Spleen (tissue), 11 donors: ENCODE results near the gene ARPC4. TPM values are rescaled to one million over a fixed set of nuclear protein-coding genes. Genes with fewer than 3 reads are reported as not detected.

Experiments
- DNase-seq: peaks from one replicate; pipeline ENCODE4 v3.0.0-alpha.2; 2020
- H3K27ac ChIP-seq, 8 donors: fragments of 200-600 bp; sonication (generic) in 7 of 8; 1 replicate in 4 of 8; 2 replicates in 4 of 8; pipeline versions ENCODE4 v1.5.0 to v1.8.0; 2016 to 2021; ENCODE audit warnings: inconsistent platforms in 4 of 8, mild to moderate bottlenecking in 4 of 8, moderate library complexity in 1 of 8
- H3K27me3 ChIP-seq, 7 donors: fragments of 200-600 bp; sonication (generic) in 6 of 7; replicated peaks in 1 of 7; 1 replicate in 4 of 7; 2 replicates in 3 of 7; pipeline versions ENCODE4 v1.5.0 to v1.8.0; 2016 to 2021; ENCODE audit warnings: inconsistent platforms in 3 of 7, mild to moderate bottlenecking in 1 of 7
- H3K36me3 ChIP-seq, 6 donors: fragments of 200-600 bp; sonication (generic) in 5 of 6; 1 replicate in 4 of 6; 2 replicates in 2 of 6; pipeline versions ENCODE4 v1.5.0 to v1.8.0; 2016 to 2021; ENCODE audit warnings: inconsistent platforms in 2 of 6
- H3K4me1 ChIP-seq, 6 donors: fragments of 200-600 bp; sonication (generic) in 5 of 6; 1 replicate in 3 of 6; 2 replicates in 3 of 6; pipeline versions ENCODE4 v1.5.0 to v1.8.0; 2016 to 2021; ENCODE audit warnings: inconsistent platforms in 3 of 6
- H3K4me3 ChIP-seq, 8 donors: fragments of 200-600 bp; sonication (generic) in 7 of 8; 1 replicate in 4 of 8; 2 replicates in 4 of 8; pipeline versions ENCODE4 v1.5.0 to v1.8.0; 2016 to 2021; ENCODE audit warnings: inconsistent platforms in 4 of 8, mild to moderate bottlenecking in 4 of 8, moderate library complexity in 2 of 8
- H3K9me3 ChIP-seq, 8 donors: fragments of 200-600 bp; sonication (generic) in 7 of 8; 1 replicate in 4 of 8; 2 replicates in 4 of 8; pipeline versions ENCODE4 v1.5.0 to v1.8.0; 2016 to 2021; ENCODE audit warnings: inconsistent platforms in 4 of 8
- POLR2A ChIP-seq, 3 donors: fragments of 450-650 bp; IDR thresholded peaks; one replicate each; pipeline ENCODE4 v1.5.1; 2017; ENCODE audit warnings: antibody characterized with exemption in 3 of 3, mild to moderate bottlenecking in 1 of 3
- POLR2AphosphoS5 ChIP-seq, 3 donors: sonication (generic); formaldehyde crosslinking; IDR thresholded peaks; one replicate each; pipeline ENCODE4 v1.5.1; 2017; ENCODE audit warnings: antibody characterized with exemption in 3 of 3
- WGBS, 5 donors: extraction: QIAGEN DNeasy Blood & Tissue Kit in 3 of 5; methylation state at CpG; one replicate each; pipeline versions ENCODE4 v1.1.5 to v1.1.7; 2013 to 2018; 5-methylcytosine and 5-hydroxymethylcytosine counted together
- intact Hi-C: fragments of 100-400 bp; cut with DNase I; formaldehyde crosslinking; loops from one replicate; pipeline ENCODE4 v1.15.0; 2023; ENCODE audit warnings: low total_unique reads
- polyA plus RNA-seq, 3 donors: library from polyadenylated mRNA; stranded (reverse); fragments of 200-250 nt; gene quantifications; one replicate each; pipeline ENCODE4 v1.2.1, GENCODE V29; 2013
- total RNA-seq, 7 donors: library from RNA; depleted of rRNA in 3 of 7; stranded (reverse); fragments of >200 nt in 3 of 7; fragmentation: NEBNext Ultra II Directional in 4 of 7; extraction: Animal tissue kit (Norgen Biotek cat#: 25700) in 4 of 7; gene quantifications; one replicate each; pipeline versions ENCODE4 v1.1.0 to v1.2.1, GENCODE V29; 2016 to 2021
- TF ChIP-seq, protein P1 (sequence below), 11 experiments: fragments of 200-600 bp in 7 of 11; fragments of 450-650 bp in 4 of 11; sonication (generic) in 4 of 11; IDR thresholded peaks in 8 of 11; conservative IDR thresholded peaks in 3 of 11; 1 replicate in 7 of 11; 2 replicates in 4 of 11; pipeline versions ENCODE4 v1.4.0 to v1.8.0; 2016 to 2021; ENCODE audit warnings: antibody characterized with exemption in 11 of 11, inconsistent platforms in 4 of 11, mild to moderate bottlenecking in 1 of 11
- donor health status: healthy with polysubstance abuse.
- donor health status: DM: no; HTN: no; CAD: no; lungs with moderate emphysema.
- donor health status: DM: no; HTN: no; CAD: no.
- donor health status: Bipolar disorder and iron deficiency.
- donor health status: healthy.
- donor health status: DM: no; HTN: no; CAD: no.
- donor health status: DM: yes; HTN: yes; CAD: no.

ARPC4 gene
- total and polyA plus RNA-seq, 10 donors, result 98.9 to 238 (median 185) TPM

DNA sequence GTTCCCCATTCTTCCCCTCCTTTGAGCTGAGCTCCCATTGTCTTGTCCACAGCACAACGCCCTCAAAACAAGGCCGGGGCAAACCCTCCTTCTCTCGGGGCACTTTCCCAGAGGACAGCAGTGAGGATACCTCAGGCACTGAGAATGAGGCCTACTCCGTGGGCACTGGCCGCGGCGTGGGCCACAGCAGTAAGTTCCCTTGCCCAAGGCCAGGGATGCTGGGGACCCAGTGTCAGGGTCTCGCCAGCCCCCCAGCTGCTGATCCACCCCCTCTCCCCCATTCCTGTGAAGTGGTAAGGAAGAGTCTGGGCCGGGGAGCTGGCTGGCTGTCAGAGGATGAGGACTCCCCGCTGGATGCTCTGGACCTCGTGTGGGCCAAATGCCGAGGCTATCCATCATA is 47.4 kb upstream of the ARPC4 start:
- no peak for DNase-seq
- no peak overlapping the region for H3K27ac ChIP-seq

DNA sequence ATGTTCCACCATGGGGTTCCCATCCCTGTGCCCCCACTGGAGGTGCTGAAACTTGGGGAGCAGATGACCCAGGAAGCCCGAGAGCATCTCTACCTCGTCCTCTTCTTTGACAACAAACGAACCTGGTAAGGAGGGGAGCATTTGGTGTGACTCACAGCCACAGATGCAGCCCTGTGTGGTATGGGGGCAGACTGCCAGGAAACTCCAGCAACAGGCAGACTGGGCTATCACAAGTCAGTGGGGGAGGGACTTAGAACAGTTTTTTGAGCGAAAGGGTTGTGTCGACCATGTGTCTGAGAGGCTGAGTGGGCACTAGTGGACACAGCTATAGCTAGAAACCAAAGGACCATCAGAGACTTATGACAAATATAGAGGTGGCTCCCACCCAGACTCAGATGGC is 46.6 kb upstream of the ARPC4 start:
- no peaks in the 10 kb centered on the region for H3K27me3 ChIP-seq
- H3K4me1 ChIP-seq, result peaks cover 11 to 31% (median 19%) of the 10 kb centered on the region in 6 donors
- peaks cover 10 to 75% (median 68%) of the 10 kb centered on the region in 6 donors for H3K36me3 ChIP-seq
- no peaks in the 10 kb centered on the region for H3K9me3 ChIP-seq
- WGBS, 5 donors, result 64 to 84% (median 81%) methylated on average over 5 of the region's 5 CpGs
- TF ChIP-seq POLR2AphosphoS5 (IDR thresholded peaks at IDR 0.05) (no peak), POLR2A (IDR thresholded peaks at IDR 0.05) (no peak)
- TF ChIP-seq, protein P1, sequence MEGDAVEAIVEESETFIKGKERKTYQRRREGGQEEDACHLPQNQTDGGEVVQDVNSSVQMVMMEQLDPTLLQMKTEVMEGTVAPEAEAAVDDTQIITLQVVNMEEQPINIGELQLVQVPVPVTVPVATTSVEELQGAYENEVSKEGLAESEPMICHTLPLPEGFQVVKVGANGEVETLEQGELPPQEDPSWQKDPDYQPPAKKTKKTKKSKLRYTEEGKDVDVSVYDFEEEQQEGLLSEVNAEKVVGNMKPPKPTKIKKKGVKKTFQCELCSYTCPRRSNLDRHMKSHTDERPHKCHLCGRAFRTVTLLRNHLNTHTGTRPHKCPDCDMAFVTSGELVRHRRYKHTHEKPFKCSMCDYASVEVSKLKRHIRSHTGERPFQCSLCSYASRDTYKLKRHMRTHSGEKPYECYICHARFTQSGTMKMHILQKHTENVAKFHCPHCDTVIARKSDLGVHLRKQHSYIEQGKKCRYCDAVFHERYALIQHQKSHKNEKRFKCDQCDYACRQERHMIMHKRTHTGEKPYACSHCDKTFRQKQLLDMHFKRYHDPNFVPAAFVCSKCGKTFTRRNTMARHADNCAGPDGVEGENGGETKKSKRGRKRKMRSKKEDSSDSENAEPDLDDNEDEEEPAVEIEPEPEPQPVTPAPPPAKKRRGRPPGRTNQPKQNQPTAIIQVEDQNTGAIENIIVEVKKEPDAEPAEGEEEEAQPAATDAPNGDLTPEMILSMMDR (IDR thresholded peaks at IDR 0.05 in 8 of 11, conservative IDR thresholded peaks at IDR 0.05 in 3 of 11), result no peak
- DNase-seq, result no peak
- no peak overlapping the region for H3K27ac ChIP-seq
- H3K4me3 ChIP-seq, result no peak overlapping the region
- intact Hi-C loops, result no loop called here

More for the DNA sequence above, 47.4 kb upstream of the ARPC4 start:
- no peaks in the 10 kb centered on the region for H3K9me3 ChIP-seq
- H3K4me3 ChIP-seq, result no peak overlapping the region
- H3K36me3 ChIP-seq, result peaks cover 10 to 82% (median 76%) of the 10 kb centered on the region in 6 donors
- peaks cover 6 to 23% (median 11%) of the 10 kb centered on the region in 6 donors for H3K4me1 ChIP-seq
- WGBS, 5 donors, result 91 to 96% (median 94%) methylated on average over 11 to 12 of the region's 12 CpGs
- H3K27me3 ChIP-seq, result no peaks in the 10 kb centered on the region
- peak in 2 of 3 donors; percentile 9 to 40 for TF ChIP-seq POLR2AphosphoS5 (IDR thresholded peaks at IDR 0.05)
- TF ChIP-seq, protein P1 (IDR thresholded peaks at IDR 0.05 in 8 of 11, conservative IDR thresholded peaks at IDR 0.05 in 3 of 11), result no peak
- intact Hi-C loops, result no loop called here

DNA sequence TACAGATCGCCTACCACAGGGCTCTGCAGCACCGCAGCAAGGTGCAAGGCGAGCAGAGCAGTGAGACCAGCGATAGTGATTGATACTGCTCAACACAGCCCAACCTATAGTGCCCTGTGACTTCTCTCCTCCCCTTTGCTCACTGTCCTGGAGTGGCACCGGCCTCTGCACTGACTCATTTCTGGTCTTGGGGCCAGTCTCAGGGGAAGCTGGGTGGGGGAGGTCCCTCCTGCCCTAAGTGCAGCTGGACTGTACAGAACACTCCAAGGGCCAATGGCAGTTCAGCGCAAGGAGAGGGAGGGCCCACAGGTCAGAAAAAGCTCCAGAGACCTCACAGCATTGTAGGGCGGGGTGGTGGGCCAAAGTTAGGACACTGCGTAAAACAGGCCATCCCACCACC is 45.6 kb upstream of the ARPC4 start:
- intact Hi-C loops, result no loop called here

DNA sequence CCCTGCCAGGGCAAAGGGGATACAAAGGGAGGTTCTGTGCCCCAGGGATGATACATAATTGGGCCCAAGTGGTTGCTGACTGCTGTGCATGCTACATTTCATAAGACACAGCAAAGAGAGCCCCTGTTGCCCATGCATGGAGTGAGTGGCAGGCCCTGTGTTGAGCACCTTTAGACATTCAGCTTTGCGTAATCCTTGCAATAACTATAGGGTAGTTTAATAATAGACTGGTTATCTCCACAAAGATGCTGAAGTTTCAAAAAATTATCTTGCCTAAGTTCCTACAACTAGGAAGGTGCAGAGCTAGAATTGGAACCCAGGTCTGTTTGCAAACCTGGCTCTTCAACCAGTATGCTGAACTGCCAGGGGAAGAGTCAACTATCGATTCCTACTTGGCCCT is 44.9 kb upstream of the ARPC4 start:
- intact Hi-C loops, result no loop called here
- DNase-seq, result no peak
- Histone ChIP-seq H3K27me3 (no peaks in the 10 kb centered on the region), H3K4me1 (peaks cover 20 to 48% (median 36%) of the 10 kb centered on the region in 6 donors), H3K27ac (no peak overlapping the region), H3K36me3 (peaks cover 7 to 75% (median 57%) of the 10 kb centered on the region in 6 donors), H3K9me3 (no peaks in the 10 kb centered on the region), H3K4me3 (no peak overlapping the region)
- no peak for TF ChIP-seq POLR2AphosphoS5 (IDR thresholded peaks at IDR 0.05)
- TF ChIP-seq, protein P1 (IDR thresholded peaks at IDR 0.05 in 8 of 11, conservative IDR thresholded peaks at IDR 0.05 in 3 of 11), result no peak
- TF ChIP-seq POLR2A (IDR thresholded peaks at IDR 0.05), result no peak
- 95 to 100% (median 97%) methylated on average over 2 of the region's 2 CpGs for WGBS, 5 donors

More for the DNA sequence above, 45.6 kb upstream of the ARPC4 start:
- Histone ChIP-seq H3K4me3 (no peak overlapping the region), H3K27ac (peak overlapping the region in 1 of 8 donors; percentile 8), H3K36me3 (peaks cover 10 to 75% (median 65%) of the 10 kb centered on the region in 6 donors), H3K9me3 (no peaks in the 10 kb centered on the region), H3K4me1 (peaks cover 20 to 40% (median 28%) of the 10 kb centered on the region in 6 donors), H3K27me3 (no peaks in the 10 kb centered on the region)
- 85 to 90% (median 89%) methylated on average over 7 to 8 of the region's 8 CpGs for WGBS, 5 donors
- no peak for DNase-seq
- TF ChIP-seq POLR2A (IDR thresholded peaks at IDR 0.05), result no peak
- no peak for TF ChIP-seq POLR2AphosphoS5 (IDR thresholded peaks at IDR 0.05)
- TF ChIP-seq, protein P1 (IDR thresholded peaks at IDR 0.05 in 8 of 11, conservative IDR thresholded peaks at IDR 0.05 in 3 of 11), result no peak
